ENCODE data around the gene SNX32.

Gene SNX32

GRCh38 chr11:65867284-65868071, 33.7 kb downstream of the SNX32 start:
- WGBS = 59% methylated on average over 28 of the region's 29 CpGs
- no peaks in the 10 kb centered on the region for H3K9me3 ChIP-seq (ENCODE audit: control insufficient read depth, low read length)

GRCh38 chr11:65868076-65868667, 34.4 kb downstream of the SNX32 start:
- Histone ChIP-seq H2BK120ac (ENCODE audit: low read depth, low read length) (no peak overlapping the region), H3K4me2 (ENCODE audit: low read length, poor library complexity, severe bottlenecking) (no peak overlapping the region), H2AFZ (ENCODE audit: low read depth, low read length) (no peak overlapping the region), H2AK5ac (ENCODE audit: low read length, severe bottlenecking) (no peak overlapping the region), H3K9me3 (ENCODE audit: control insufficient read depth, low read length) (no peaks in the 10 kb centered on the region), H3K9ac (ENCODE audit: low read length) (no peak overlapping the region), H3K23ac (ENCODE audit: low read length in 2 of 2) (no peak overlapping the region), H4K91ac (ENCODE audit: low read length) (peak overlapping the region; percentile 63), H3K79me1 (replicated peaks; ENCODE audit: low read length, poor library complexity, severe bottlenecking) (peaks cover 19% of the 10 kb centered on the region), H3K4ac (ENCODE audit: low read depth in 1 of 2, low read length in 2 of 2) (no peak overlapping the region), H3K27ac (ENCODE audit: low read length, poor library complexity, severe bottlenecking) (no peak overlapping the region), H2BK15ac (ENCODE audit: low read depth, poor library complexity, severe bottlenecking) (no peak overlapping the region), H3K18ac (ENCODE audit: low read depth in 1 of 2, low read length in 2 of 2) (no peak overlapping the region), H3K36me3 (ENCODE audit: control insufficient read depth in 1 of 2, insufficient read depth in 2 of 2, low read depth in 1 of 2, low read length in 2 of 2) (peaks cover 75 to 80% of the 10 kb centered on the region in 2 experiments), H3K27me3 (ENCODE audit: control insufficient read depth in 1 of 2, insufficient read depth in 1 of 2, low read length in 2 of 2) (no peaks in the 10 kb centered on the region), H4K8ac (ENCODE audit: low read length) (no peak overlapping the region), H3K4me3 (ENCODE audit: insufficient read depth in 1 of 2, low read depth in 1 of 2, low read length in 2 of 2) (no peak overlapping the region), H3K14ac (ENCODE audit: low read length in 2 of 2) (no peak overlapping the region), H2BK5ac (ENCODE audit: low read depth, low read length, poor library complexity, severe bottlenecking) (no peak overlapping the region), H2BK12ac (ENCODE audit: low read length in 2 of 2) (no peak overlapping the region), H3K4me1 (ENCODE audit: control insufficient read depth, insufficient read depth, low read depth, low read length) (peaks cover 46% of the 10 kb centered on the region)
- peak; percentile 31 for DNase-seq
- WGBS = 86% methylated on average over 17 of the region's 19 CpGs

More at GRCh38 chr11:65867284-65868071, 33.7 kb downstream of the SNX32 start:
- Histone ChIP-seq H2BK12ac (ENCODE audit: low read length in 2 of 2) (no peak overlapping the region), H3K23ac (ENCODE audit: low read length in 2 of 2) (no peak overlapping the region), H2BK120ac (ENCODE audit: low read depth, low read length) (no peak overlapping the region), H3K36me3 (ENCODE audit: control insufficient read depth in 1 of 2, insufficient read depth in 2 of 2, low read depth in 1 of 2, low read length in 2 of 2) (peaks cover 82 to 87% of the 10 kb centered on the region in 2 experiments), H3K4me3 (ENCODE audit: insufficient read depth in 1 of 2, low read depth in 1 of 2, low read length in 2 of 2) (no peak overlapping the region), H3K9ac (ENCODE audit: low read length) (no peak overlapping the region), H3K79me1 (replicated peaks; ENCODE audit: low read length, poor library complexity, severe bottlenecking) (peaks cover 20% of the 10 kb centered on the region), H2BK5ac (ENCODE audit: low read depth, low read length, poor library complexity, severe bottlenecking) (no peak overlapping the region), H3K27me3 (ENCODE audit: control insufficient read depth in 1 of 2, insufficient read depth in 1 of 2, low read length in 2 of 2) (no peaks in the 10 kb centered on the region), H3K4me2 (ENCODE audit: low read length, poor library complexity, severe bottlenecking) (no peak overlapping the region), H2BK15ac (ENCODE audit: low read depth, poor library complexity, severe bottlenecking) (no peak overlapping the region), H4K91ac (ENCODE audit: low read length) (no peak overlapping the region), H3K14ac (ENCODE audit: low read length in 2 of 2) (no peak overlapping the region), H3K27ac (ENCODE audit: low read length, poor library complexity, severe bottlenecking) (no peak overlapping the region), H3K18ac (ENCODE audit: low read depth in 1 of 2, low read length in 2 of 2) (no peak overlapping the region), H4K8ac (ENCODE audit: low read length) (no peak overlapping the region), H3K4me1 (ENCODE audit: control insufficient read depth, insufficient read depth, low read depth, low read length) (peaks cover 50% of the 10 kb centered on the region), H2AFZ (ENCODE audit: low read depth, low read length) (no peak overlapping the region), H2AK5ac (ENCODE audit: low read length, severe bottlenecking) (no peak overlapping the region), H3K4ac (ENCODE audit: low read depth in 1 of 2, low read length in 2 of 2) (no peak overlapping the region)
- no peak for DNase-seq

DNA sequence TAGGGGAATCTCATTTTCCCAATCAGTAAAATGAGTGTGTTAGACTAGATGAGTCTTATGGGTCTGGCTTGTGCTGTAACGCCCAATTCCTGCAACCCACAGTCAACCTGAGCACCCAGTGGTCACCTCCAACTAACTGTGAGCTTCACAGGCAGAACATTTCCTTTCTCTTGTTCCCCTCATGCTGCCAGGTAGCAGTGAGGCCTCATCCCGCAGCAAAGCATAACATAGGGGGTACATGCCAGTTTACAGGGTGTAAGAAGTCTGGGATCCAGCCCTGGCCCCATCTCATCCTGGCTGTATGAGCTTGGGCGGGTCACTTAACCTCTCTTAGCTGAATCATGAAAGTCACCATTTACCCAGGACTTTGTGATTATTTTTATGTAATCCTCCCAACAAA, 35.1 kb downstream of the SNX32 start:
- 86% methylated on average over 1 of the region's 3 CpGs for WGBS

GRCh38 chr11:65869643-65870306, 36.0 kb downstream of the SNX32 start:
- Histone ChIP-seq H3K4me2 (ENCODE audit: low read length, poor library complexity, severe bottlenecking) (no peak overlapping the region), H4K91ac (ENCODE audit: low read length) (peak overlapping the region; percentile 61), H2BK120ac (ENCODE audit: low read depth, low read length) (no peak overlapping the region), H3K27ac (ENCODE audit: low read length, poor library complexity, severe bottlenecking) (no peak overlapping the region), H3K4ac (ENCODE audit: low read depth in 1 of 2, low read length in 2 of 2) (peak overlapping the region in 1 of 2 experiments; percentile 64), H3K18ac (ENCODE audit: low read depth in 1 of 2, low read length in 2 of 2) (peak overlapping the region; percentile 24 to 42), H2AFZ (ENCODE audit: low read depth, low read length) (no peak overlapping the region), H3K27me3 (ENCODE audit: control insufficient read depth in 1 of 2, insufficient read depth in 1 of 2, low read length in 2 of 2) (no peaks in the 10 kb centered on the region), H3K36me3 (ENCODE audit: control insufficient read depth in 1 of 2, insufficient read depth in 2 of 2, low read depth in 1 of 2, low read length in 2 of 2) (peaks cover 59 to 64% of the 10 kb centered on the region in 2 experiments), H3K9me3 (ENCODE audit: control insufficient read depth, low read length) (no peaks in the 10 kb centered on the region), H2BK5ac (ENCODE audit: low read depth, low read length, poor library complexity, severe bottlenecking) (no peak overlapping the region), H2BK12ac (ENCODE audit: low read length in 2 of 2) (peak overlapping the region in 1 of 2 experiments; percentile 51), H3K4me1 (ENCODE audit: control insufficient read depth, insufficient read depth, low read depth, low read length) (peaks cover 38% of the 10 kb centered on the region), H3K14ac (ENCODE audit: low read length in 2 of 2) (no peak overlapping the region), H3K23ac (ENCODE audit: low read length in 2 of 2) (no peak overlapping the region), H3K9ac (ENCODE audit: low read length) (peak overlapping the region; percentile 36), H3K4me3 (ENCODE audit: insufficient read depth in 1 of 2, low read depth in 1 of 2, low read length in 2 of 2) (peak overlapping the region in 1 of 2 experiments; percentile 6), H2AK5ac (ENCODE audit: low read length, severe bottlenecking) (no peak overlapping the region), H4K8ac (ENCODE audit: low read length) (peak overlapping the region; percentile 76), H2BK15ac (ENCODE audit: low read depth, poor library complexity, severe bottlenecking) (peak overlapping the region; percentile 75), H3K79me1 (replicated peaks; ENCODE audit: low read length, poor library complexity, severe bottlenecking) (peaks cover 14% of the 10 kb centered on the region)
- WGBS = 91% methylated on average over 21 of the region's 24 CpGs
- DNase-seq = no peak

More for the DNA sequence above, 35.1 kb downstream of the SNX32 start:
- no peak overlapping the region for H4K91ac ChIP-seq (ENCODE audit: low read length)
- no peaks in the 10 kb centered on the region for H3K27me3 ChIP-seq (ENCODE audit: control insufficient read depth in 1 of 2, insufficient read depth in 1 of 2, low read length in 2 of 2)
- no peak overlapping the region for H2BK120ac ChIP-seq (ENCODE audit: low read depth, low read length)
- peaks cover 68 to 73% of the 10 kb centered on the region in 2 experiments for H3K36me3 ChIP-seq (ENCODE audit: control insufficient read depth in 1 of 2, insufficient read depth in 2 of 2, low read depth in 1 of 2, low read length in 2 of 2)
- H3K9me3 ChIP-seq (ENCODE audit: control insufficient read depth, low read length) = no peaks in the 10 kb centered on the region
- H2AK5ac ChIP-seq (ENCODE audit: low read length, severe bottlenecking) = no peak overlapping the region
- no peak overlapping the region for H2AFZ ChIP-seq (ENCODE audit: low read depth, low read length)
- no peak overlapping the region for H4K8ac ChIP-seq (ENCODE audit: low read length)
- H3K4ac ChIP-seq (ENCODE audit: low read depth in 1 of 2, low read length in 2 of 2) = no peak overlapping the region
- H2BK5ac ChIP-seq (ENCODE audit: low read depth, low read length, poor library complexity, severe bottlenecking) = no peak overlapping the region
- H3K14ac ChIP-seq (ENCODE audit: low read length in 2 of 2) = no peak overlapping the region
- DNase-seq = no peak
- H2BK15ac ChIP-seq (ENCODE audit: low read depth, poor library complexity, severe bottlenecking) = no peak overlapping the region
- no peak overlapping the region for H3K18ac ChIP-seq (ENCODE audit: low read depth in 1 of 2, low read length in 2 of 2)
- no peak overlapping the region for H3K4me3 ChIP-seq (ENCODE audit: insufficient read depth in 1 of 2, low read depth in 1 of 2, low read length in 2 of 2)
- peak overlapping the region; percentile 36 for H3K9ac ChIP-seq (ENCODE audit: low read length)
- H3K79me1 ChIP-seq (replicated peaks; ENCODE audit: low read length, poor library complexity, severe bottlenecking) = peaks cover 17% of the 10 kb centered on the region
- H3K4me1 ChIP-seq (ENCODE audit: control insufficient read depth, insufficient read depth, low read depth, low read length) = peaks cover 41% of the 10 kb centered on the region
- no peak overlapping the region for H3K4me2 ChIP-seq (ENCODE audit: low read length, poor library complexity, severe bottlenecking)
- no peak overlapping the region for H3K23ac ChIP-seq (ENCODE audit: low read length in 2 of 2)
- H2BK12ac ChIP-seq (ENCODE audit: low read length in 2 of 2) = no peak overlapping the region
- H3K27ac ChIP-seq (ENCODE audit: low read length, poor library complexity, severe bottlenecking) = no peak overlapping the region
